IMR-90 (cell line): Measurements from ENCODE around the gene SPACA5B.

Experiments
- CEBPB ChIP-seq: IDR thresholded peaks from 2 replicates; pipeline ENCODE4 v1.6.1; 2012; ENCODE audit warnings: low read depth, low read length, improper control_type of control experiment
- CTCF ChIP-seq: conservative IDR thresholded peaks from 2 replicates; pipeline ENCODE4 v1.5.1; 2012; ENCODE audit warnings: mild to moderate bottlenecking, low read depth, low read length, improper control_type of control experiment
- ELK1 ChIP-seq: fragments of 150-350 bp; IDR thresholded peaks from 2 replicates; pipeline ENCODE4 v1.6.1; 2016; ENCODE audit warnings: low read depth, mild to moderate bottlenecking, low read length, moderate library complexity, borderline replicate concordance
- FOS ChIP-seq: fragments of 150-350 bp; IDR thresholded peaks from 2 replicates; pipeline ENCODE4 v1.6.1; 2016; ENCODE audit warnings: low read depth, low read length
- MAFK ChIP-seq: IDR thresholded peaks from 2 replicates; pipeline ENCODE4 v1.6.1; 2012; ENCODE audit warnings: low read depth, low read length, improper control_type of control experiment
- MAZ ChIP-seq: IDR thresholded peaks from 2 replicates; pipeline ENCODE4 v1.6.1; 2012; ENCODE audit warnings: low read depth, mild to moderate bottlenecking, low read length, improper control_type of control experiment, moderate library complexity, borderline replicate concordance
- MXI1 ChIP-seq: IDR thresholded peaks from 2 replicates; pipeline ENCODE4 v1.6.1; 2012; ENCODE audit warnings: low read depth, mild to moderate bottlenecking, low read length, moderate library complexity, borderline replicate concordance
- NFE2L2 ChIP-seq: fragments of 150-350 bp; IDR thresholded peaks from 2 replicates; pipeline ENCODE4 v1.6.1; 2016; ENCODE audit warnings: low read depth, mild to moderate bottlenecking, low read length
- POLR2A ChIP-seq: IDR thresholded peaks from 2 replicates; pipeline ENCODE4 v1.6.1; 2012; ENCODE audit warnings: mild to moderate bottlenecking, low read depth, low read length
- RAD21 ChIP-seq: IDR thresholded peaks from 2 replicates; pipeline ENCODE4 v1.6.1; 2012; ENCODE audit warnings: low read length, improper control_type of control experiment
- RCOR1 ChIP-seq: IDR thresholded peaks from 2 replicates; pipeline ENCODE4 v1.6.1; 2012; ENCODE audit warnings: mild to moderate bottlenecking, low read length, improper control_type of control experiment; ENCODE audit not compliant: insufficient replicate concordance
- RFX5 ChIP-seq: IDR thresholded peaks from 2 replicates; pipeline ENCODE4 v1.8.0; 2012; ENCODE audit warnings: low read depth, mild to moderate bottlenecking, low read length, moderate library complexity
- USF2 ChIP-seq: fragments of 150-350 bp; IDR thresholded peaks from 2 replicates; pipeline ENCODE4 v1.6.1; 2017; ENCODE audit warnings: mild to moderate bottlenecking, antibody characterized with exemption, low read length, low read depth

- TF ChIP-seq CTCF, result no peak
- no peak for TF ChIP-seq POLR2A
- no peak for TF ChIP-seq MAZ
- TF ChIP-seq USF2, result no peak
- no peak for TF ChIP-seq RFX5
- no peak for TF ChIP-seq RAD21
- no peak for TF ChIP-seq MAFK
- TF ChIP-seq FOS, result no peak
- no peak for TF ChIP-seq NFE2L2
- no peak for TF ChIP-seq MXI1
- TF ChIP-seq CEBPB, result no peak
- TF ChIP-seq RCOR1, result no peak
- TF ChIP-seq ELK1, result no peak
Measured at GRCh38 chrX:48102874-48103374, 27.5 kb upstream of the SPACA5B start.
